Neural crest cell (in vitro differentiated cells): Measurements from ENCODE around the gene ZSWIM8. TPM values are rescaled to one million over a fixed set of nuclear protein-coding genes. Genes with fewer than 3 reads are reported as not detected.

ENCODE experiments used
- DNase-seq: peaks from one replicate; pipeline ENCODE4 v3.0.0; 2021; ENCODE audit warnings: low read depth, mixed read lengths, low spot score
- H3K27ac Mint-ChIP-seq: one replicate; pipeline ENCODE4 v1.8.0; 2021; ENCODE audit warnings: mild to moderate bottlenecking, mixed read lengths; ENCODE audit not compliant: unreplicated experiment
- H3K27me3 Mint-ChIP-seq: 2 replicates; pipeline ENCODE4 v1.8.0; 2021; ENCODE audit warnings: low read depth, mild to moderate bottlenecking, mixed read lengths
- H3K36me3 Mint-ChIP-seq: 2 replicates; pipeline ENCODE4 v1.8.0; 2021; ENCODE audit warnings: low read depth, mild to moderate bottlenecking, mixed read lengths
- H3K4me1 Mint-ChIP-seq: 2 replicates; pipeline ENCODE4 v1.8.0; 2021; ENCODE audit warnings: mixed read lengths
- H3K4me3 Mint-ChIP-seq: one replicate; pipeline ENCODE4 v1.8.0; 2021; ENCODE audit warnings: mild to moderate bottlenecking, mixed read lengths
- H3K9me3 Mint-ChIP-seq: 2 replicates; pipeline ENCODE4 v1.8.0; 2021; ENCODE audit warnings: mixed read lengths
- total RNA-seq: library from RNA; stranded (reverse); gene quantifications from 2 replicates; pipeline ENCODE4 v1.2.1, GENCODE V29; 2021
- TF ChIP-seq, protein P1 (sequence below): fragments of 200-600 bp; sonication (generic); conservative IDR thresholded peaks from 2 replicates; pipeline ENCODE4 v1.5.0; 2021; ENCODE audit warnings: antibody characterized with exemption, mild to moderate bottlenecking

Gene ZSWIM8
- total RNA-seq, 1 donor from 2014 or later, result 74.9 TPM

DNA sequence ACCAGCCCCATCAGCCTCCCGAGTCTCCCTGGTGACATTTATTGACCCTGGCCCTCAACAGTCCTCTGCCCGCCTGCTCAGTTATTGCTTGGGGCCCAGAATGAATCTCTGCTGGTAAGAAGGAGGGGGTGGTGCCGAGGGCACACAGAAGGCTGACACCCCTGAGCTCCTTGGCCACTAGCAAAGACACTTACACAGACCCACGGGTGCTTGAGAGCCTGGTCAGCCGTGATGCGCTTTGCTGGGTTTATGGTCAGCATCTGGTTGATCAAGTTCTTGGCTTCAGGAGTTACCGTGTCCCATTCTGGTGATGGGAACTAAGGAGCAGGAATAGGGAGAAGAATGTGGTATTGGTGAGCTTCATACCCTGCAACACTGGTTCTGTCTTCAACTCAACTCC lies 61.6 kb downstream of the ZSWIM8 start:
- peaks cover 5% of the 10 kb centered on the region for H3K4me1 Mint-ChIP-seq
- DNase-seq, result no peak
- H3K36me3 Mint-ChIP-seq, result peaks cover 3% of the 10 kb centered on the region
- no peaks in the 10 kb centered on the region for H3K27me3 Mint-ChIP-seq
- no peak overlapping the region for H3K27ac Mint-ChIP-seq
- TF ChIP-seq, protein P1, sequence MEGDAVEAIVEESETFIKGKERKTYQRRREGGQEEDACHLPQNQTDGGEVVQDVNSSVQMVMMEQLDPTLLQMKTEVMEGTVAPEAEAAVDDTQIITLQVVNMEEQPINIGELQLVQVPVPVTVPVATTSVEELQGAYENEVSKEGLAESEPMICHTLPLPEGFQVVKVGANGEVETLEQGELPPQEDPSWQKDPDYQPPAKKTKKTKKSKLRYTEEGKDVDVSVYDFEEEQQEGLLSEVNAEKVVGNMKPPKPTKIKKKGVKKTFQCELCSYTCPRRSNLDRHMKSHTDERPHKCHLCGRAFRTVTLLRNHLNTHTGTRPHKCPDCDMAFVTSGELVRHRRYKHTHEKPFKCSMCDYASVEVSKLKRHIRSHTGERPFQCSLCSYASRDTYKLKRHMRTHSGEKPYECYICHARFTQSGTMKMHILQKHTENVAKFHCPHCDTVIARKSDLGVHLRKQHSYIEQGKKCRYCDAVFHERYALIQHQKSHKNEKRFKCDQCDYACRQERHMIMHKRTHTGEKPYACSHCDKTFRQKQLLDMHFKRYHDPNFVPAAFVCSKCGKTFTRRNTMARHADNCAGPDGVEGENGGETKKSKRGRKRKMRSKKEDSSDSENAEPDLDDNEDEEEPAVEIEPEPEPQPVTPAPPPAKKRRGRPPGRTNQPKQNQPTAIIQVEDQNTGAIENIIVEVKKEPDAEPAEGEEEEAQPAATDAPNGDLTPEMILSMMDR, result no peak
- H3K9me3 Mint-ChIP-seq, result no peaks in the 10 kb centered on the region
- no peak overlapping the region for H3K4me3 Mint-ChIP-seq

DNA sequence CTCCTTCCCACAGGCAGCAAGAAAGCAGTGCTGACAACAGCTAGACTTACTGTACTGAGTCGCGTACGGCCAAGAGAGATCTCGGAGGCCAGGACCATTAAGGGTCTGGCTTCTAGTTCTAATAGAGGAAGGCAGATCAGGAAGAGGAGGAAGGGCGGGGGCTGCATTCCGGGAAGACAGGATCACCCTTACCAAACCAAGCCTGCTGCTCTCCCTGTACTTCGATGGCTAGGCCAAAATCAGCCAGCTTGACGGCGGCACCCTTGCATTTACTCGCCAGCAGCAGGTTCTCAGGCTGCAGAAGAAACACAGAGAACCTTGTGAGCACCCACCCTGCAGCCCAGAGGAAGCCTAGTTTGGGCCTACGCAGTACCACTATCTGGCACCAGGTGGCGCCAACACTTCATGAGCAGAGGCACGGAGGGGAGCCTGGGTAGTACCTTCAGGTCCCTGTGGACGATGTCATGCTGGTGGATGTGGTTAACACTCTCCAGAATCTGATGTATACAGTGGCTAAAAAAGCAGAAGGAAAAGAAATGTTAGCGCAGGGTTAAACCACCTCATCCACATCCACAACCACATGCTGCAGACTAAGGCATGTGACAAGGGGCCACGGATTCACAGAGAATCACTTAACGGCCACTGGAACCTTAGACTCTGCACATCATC lies 63.5 kb downstream of the ZSWIM8 start:
- no peak overlapping the region for H3K27ac Mint-ChIP-seq

DNA sequence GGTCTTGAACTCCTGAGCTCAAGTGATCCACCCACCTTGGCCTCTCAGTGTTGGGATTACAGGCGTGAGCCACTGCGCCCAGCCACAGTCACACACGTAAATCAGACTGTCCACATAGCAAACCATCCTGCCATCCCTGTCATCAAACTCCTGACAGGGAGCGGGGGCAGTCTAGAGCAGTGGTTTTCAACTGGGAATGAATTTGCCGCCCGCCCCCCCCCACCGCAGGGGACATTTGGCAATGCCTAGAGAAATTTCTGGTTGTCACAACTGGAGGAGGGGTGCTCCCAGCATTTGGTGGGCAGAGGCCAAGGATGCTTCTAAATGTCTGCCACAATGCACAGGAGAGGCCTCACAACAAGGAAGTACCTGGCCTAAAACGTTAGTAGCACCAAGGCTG lies 64.8 kb downstream of the ZSWIM8 start:
- no peaks in the 10 kb centered on the region for H3K27me3 Mint-ChIP-seq
- H3K4me3 Mint-ChIP-seq, result no peak overlapping the region
- no peaks in the 10 kb centered on the region for H3K36me3 Mint-ChIP-seq

More for the DNA sequence above, 63.5 kb downstream of the ZSWIM8 start:
- H3K4me3 Mint-ChIP-seq, result no peak overlapping the region
- H3K9me3 Mint-ChIP-seq, result no peaks in the 10 kb centered on the region
- peak; percentile 93 for DNase-seq
- H3K4me1 Mint-ChIP-seq, result peaks cover 11% of the 10 kb centered on the region
- H3K36me3 Mint-ChIP-seq, result no peaks in the 10 kb centered on the region
- no peaks in the 10 kb centered on the region for H3K27me3 Mint-ChIP-seq
- TF ChIP-seq, protein P1, result peak; percentile 98

DNA sequence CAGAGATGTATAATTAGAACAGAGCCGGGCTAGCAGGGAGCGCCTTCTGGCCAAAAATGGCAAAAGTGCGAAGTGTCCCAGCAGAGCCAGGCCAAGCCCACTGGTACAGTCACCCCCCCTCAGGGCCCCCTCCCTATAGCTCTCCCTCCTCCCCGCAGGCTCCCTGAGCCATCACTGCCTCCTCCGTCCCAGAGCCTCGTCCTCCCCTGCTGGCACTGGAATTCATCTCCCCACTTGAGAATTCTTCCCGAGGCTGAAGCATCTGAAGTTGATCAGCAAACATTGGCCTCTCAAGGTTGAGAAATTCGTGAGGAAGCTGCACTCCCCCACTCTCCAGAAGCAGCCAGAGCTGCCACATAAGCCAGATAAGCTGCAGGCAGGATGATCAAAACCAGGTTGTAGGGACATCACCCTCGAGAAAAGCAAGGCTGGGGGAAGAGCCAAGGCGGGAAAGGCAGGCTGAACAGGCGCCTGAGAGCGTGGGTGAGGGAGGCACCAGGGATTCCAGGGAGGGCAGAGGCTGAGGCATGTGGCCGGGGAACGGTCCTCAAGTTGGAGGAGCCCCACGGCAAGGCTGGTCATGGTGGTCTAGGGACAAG lies 65.6 kb downstream of the ZSWIM8 start:
- no peak overlapping the region for H3K27ac Mint-ChIP-seq

More for the DNA sequence above, 64.8 kb downstream of the ZSWIM8 start:
- DNase-seq, result no peak
- no peaks in the 10 kb centered on the region for H3K9me3 Mint-ChIP-seq
- TF ChIP-seq, protein P1, result no peak
- H3K4me1 Mint-ChIP-seq, result peaks cover 16% of the 10 kb centered on the region
- no peak overlapping the region for H3K27ac Mint-ChIP-seq

More for the DNA sequence above, 65.6 kb downstream of the ZSWIM8 start:
- Mint-ChIP-seq H3K36me3 (no peaks in the 10 kb centered on the region), H3K9me3 (no peaks in the 10 kb centered on the region), H3K27me3 (no peaks in the 10 kb centered on the region), H3K4me1 (peaks cover 16% of the 10 kb centered on the region), H3K4me3 (no peak overlapping the region)
- TF ChIP-seq, protein P1, result no peak
- DNase-seq, result no peak

Other genes with a start within 250 kb of the ZSWIM8 start
- 64.8 and 66.1 TPM in 2 replicates for gene USP54, start 194.3 kb upstream of the ZSWIM8 start, total RNA-seq
- 0.16 and 0.18 TPM in 2 replicates for gene MYOZ1, start 144.1 kb upstream of the ZSWIM8 start, total RNA-seq
- 0.12 and 0.20 TPM in 2 replicates for gene SYNPO2L, start 129.6 kb upstream of the ZSWIM8 start, total RNA-seq
- gene AGAP5, start 87.5 kb upstream of the ZSWIM8 start, total RNA-seq, result 8.8 TPM in 2 replicates
- gene SEC24C, start 41.2 kb upstream of the ZSWIM8 start, total RNA-seq, result 81.4 and 85.9 TPM in 2 replicates
- 34.8 and 38.9 TPM in 2 replicates for gene CHCHD1, start 3.6 kb upstream of the ZSWIM8 start, total RNA-seq
- 27.6 and 35.7 TPM in 2 replicates for gene NDST2, start 26.0 kb downstream of the ZSWIM8 start, total RNA-seq
- 25.5 and 25.7 TPM in 2 replicates for gene CAMK2G, start 88.9 kb downstream of the ZSWIM8 start, total RNA-seq
- gene PLAU, start 125.5 kb downstream of the ZSWIM8 start, total RNA-seq, result 3.5 and 4.2 TPM in 2 replicates
- gene VCL, start 212.5 kb downstream of the ZSWIM8 start, total RNA-seq, result 64.6 and 74.6 TPM in 2 replicates